OCI-LY7 (cell line): ENCODE data around the gene CCDC3. TPM values are rescaled to one million over a fixed set of nuclear protein-coding genes. Genes with fewer than 3 reads are reported as not detected.

ENCODE experiments used
- BruUV-seq: library from RNA; stranded (reverse); fragments of 400-500 nt; replicated peaks from 2 replicates; lab custom pipeline; 2021; lab: Mats Ljungman, UMichigan
- CTCF ChIA-PET: fragments of 300-600 bp; sonication (Branson Sonifier 250); formaldehyde crosslinking; loops from one replicate; lab custom pipeline; 2022; ENCODE audit warnings: antibody characterized with exemption; ENCODE audit not compliant: unreplicated experiment; lab: Charles Lee
- POLR2A ChIA-PET: fragments of 300-600 bp; sonication (Branson Sonifier 250); formaldehyde crosslinking; loops from one replicate; lab custom pipeline; 2022; ENCODE audit warnings: antibody characterized with exemption; lab: Charles Lee
- DNase-seq: peaks from one replicate; pipeline ENCODE4 v3.0.0-alpha.2; 2015; ENCODE audit warnings: low spot score
- H2AFZ ChIP-seq: fragments of 200-600 bp; sonication (generic), shearing (Covaris generic); 2 replicates; pipeline ENCODE4 v1.6.1; 2014; ENCODE audit warnings: mild to moderate bottlenecking, antibody characterized with exemption, low read length, moderate library complexity
- H3K27ac ChIP-seq: fragments of 200-600 bp; sonication (generic); 2 replicates; pipeline ENCODE4 v1.5.1; 2014; ENCODE audit warnings: mixed run types, low read depth, mild to moderate bottlenecking, moderate library complexity, low read length, inconsistent platforms; ENCODE audit not compliant: poor library complexity, severe bottlenecking
- H3K36me3 ChIP-seq: fragments of 200-600 bp; sonication (generic); 2 replicates; pipeline ENCODE4 v1.6.1; 2014; ENCODE audit warnings: mild to moderate bottlenecking, antibody characterized with exemption, low read length, moderate library complexity, mixed read lengths; ENCODE audit not compliant: insufficient read depth
- H3K4me1 ChIP-seq: fragments of 200-600 bp; sonication (generic); 2 replicates; pipeline ENCODE4 v1.5.1; 2014; ENCODE audit warnings: mild to moderate bottlenecking, low read length; ENCODE audit not compliant: insufficient read depth, poor library complexity, severe bottlenecking
- H3K4me2 ChIP-seq: fragments of 200-600 bp; sonication (generic); 2 replicates; pipeline ENCODE4 v1.6.1; 2014; ENCODE audit warnings: mild to moderate bottlenecking, low read length
- H3K4me3 ChIP-seq: fragments of 200-600 bp; sonication (generic); 2 replicates; pipeline ENCODE4 v1.5.1; 2014; ENCODE audit warnings: mild to moderate bottlenecking, low read depth, low read length; ENCODE audit not compliant: poor library complexity, severe bottlenecking
- H3K79me2 ChIP-seq: fragments of 200-600 bp; sonication (generic); 2 replicates; pipeline ENCODE4 v1.6.1; 2016; ENCODE audit warnings: low read depth, mild to moderate bottlenecking, low read length, moderate library complexity, mixed read lengths; ENCODE audit not compliant: insufficient read depth
- H3K9me2 ChIP-seq: fragments of 200-600 bp; sonication (generic); 2 replicates; pipeline ENCODE4 v1.6.1; 2016; ENCODE audit warnings: mild to moderate bottlenecking, low read length, mixed read lengths; ENCODE audit not compliant: insufficient read depth
- H3K9me3 ChIP-seq: fragments of 200-600 bp; sonication (generic); 2 replicates; pipeline ENCODE4 v1.6.1; 2014; ENCODE audit warnings: mild to moderate bottlenecking, mixed run types, low read length, mixed read lengths
- H4K20me1 ChIP-seq: fragments of 200-600 bp; sonication (generic); 2 replicates; pipeline ENCODE4 v1.6.1; 2014; ENCODE audit warnings: mild to moderate bottlenecking, antibody characterized with exemption, low read length, moderate library complexity, mixed read lengths; ENCODE audit not compliant: insufficient read depth
- EZH2phosphoT487 ChIP-seq: fragments of 200-600 bp; sonication (generic); IDR thresholded peaks from 2 replicates; pipeline ENCODE4 v1.6.1; 2018; ENCODE audit warnings: low read depth, borderline replicate concordance, mild to moderate bottlenecking, mixed run types, antibody characterized with exemption, low read length, moderate library complexity, mixed read lengths
- intact Hi-C: fragments of 100-400 bp; cut with micrococcal nuclease; formaldehyde crosslinking; loops from one replicate; pipeline ENCODE4 v1.10.0; 2022; ENCODE audit not compliant: unreplicated experiment
- total RNA-seq, 2 experiments: library from RNA; depleted of rRNA in 1 of 2; stranded (reverse); fragments of >200 nt in 1 of 2; shearing (Covaris generic) in 1 of 2; gene quantifications; 2 replicates each; pipeline ENCODE4 v1.2.3, GENCODE V29; 2014 to 2022
- TF ChIP-seq, protein P1 (sequence below): fragments of 200-600 bp; sonication (generic); conservative IDR thresholded peaks from 2 replicates; pipeline ENCODE4 v1.5.1; 2014; ENCODE audit warnings: mild to moderate bottlenecking, antibody characterized with exemption, low read length, moderate library complexity, mixed read lengths

The CCDC3 gene
- total RNA-seq, 2 experiments from 2014 or later, result not detected

DNA sequence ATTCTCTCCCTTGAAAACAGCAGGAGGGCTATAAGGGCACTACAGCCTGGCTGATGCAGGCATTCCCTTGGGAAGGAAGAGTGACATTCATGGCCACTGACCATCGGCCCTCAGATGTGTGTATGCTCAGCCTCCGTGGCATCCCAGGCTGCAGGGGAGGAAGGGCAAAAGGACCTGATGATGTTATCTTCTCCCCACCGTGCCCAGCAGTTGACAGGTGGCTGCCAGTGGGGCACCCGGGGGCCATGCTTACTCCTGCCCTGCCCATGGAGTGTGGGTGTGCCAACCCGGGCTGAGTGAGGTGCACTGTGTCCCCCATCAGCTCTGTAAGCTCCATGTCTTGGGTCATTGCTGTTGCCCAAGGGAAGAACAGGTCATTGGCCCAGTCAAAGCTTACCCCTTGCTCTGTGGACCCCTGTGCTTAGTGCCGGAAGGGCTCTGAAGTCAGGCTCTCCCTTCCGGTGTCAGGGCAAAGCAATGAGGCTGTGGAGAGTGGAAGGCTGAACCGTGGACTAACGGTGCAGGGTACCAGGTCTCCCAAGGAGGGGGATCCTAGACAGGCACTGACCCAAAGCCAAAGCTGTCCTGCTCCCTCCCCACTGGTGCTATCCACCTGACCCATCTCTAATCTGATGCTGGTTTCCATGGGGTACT lies 92.2 kb downstream of the CCDC3 start:
- no peaks in the 10 kb centered on the region for H4K20me1 ChIP-seq
- intact Hi-C loops, result loop anchor here (10.0 kb wide), 1 partner anchor 645 kb away; no protein-coding TSS in a partner anchor
- H3K4me1 ChIP-seq, result no peaks in the 10 kb centered on the region
- POLR2A ChIA-PET, result no interaction called here
- no peak overlapping the region for H2AFZ ChIP-seq
- no peak overlapping the region for H3K4me2 ChIP-seq
- H3K36me3 ChIP-seq, result no peaks in the 10 kb centered on the region
- TF ChIP-seq EZH2phosphoT487, result no peak
- TF ChIP-seq, protein P1, sequence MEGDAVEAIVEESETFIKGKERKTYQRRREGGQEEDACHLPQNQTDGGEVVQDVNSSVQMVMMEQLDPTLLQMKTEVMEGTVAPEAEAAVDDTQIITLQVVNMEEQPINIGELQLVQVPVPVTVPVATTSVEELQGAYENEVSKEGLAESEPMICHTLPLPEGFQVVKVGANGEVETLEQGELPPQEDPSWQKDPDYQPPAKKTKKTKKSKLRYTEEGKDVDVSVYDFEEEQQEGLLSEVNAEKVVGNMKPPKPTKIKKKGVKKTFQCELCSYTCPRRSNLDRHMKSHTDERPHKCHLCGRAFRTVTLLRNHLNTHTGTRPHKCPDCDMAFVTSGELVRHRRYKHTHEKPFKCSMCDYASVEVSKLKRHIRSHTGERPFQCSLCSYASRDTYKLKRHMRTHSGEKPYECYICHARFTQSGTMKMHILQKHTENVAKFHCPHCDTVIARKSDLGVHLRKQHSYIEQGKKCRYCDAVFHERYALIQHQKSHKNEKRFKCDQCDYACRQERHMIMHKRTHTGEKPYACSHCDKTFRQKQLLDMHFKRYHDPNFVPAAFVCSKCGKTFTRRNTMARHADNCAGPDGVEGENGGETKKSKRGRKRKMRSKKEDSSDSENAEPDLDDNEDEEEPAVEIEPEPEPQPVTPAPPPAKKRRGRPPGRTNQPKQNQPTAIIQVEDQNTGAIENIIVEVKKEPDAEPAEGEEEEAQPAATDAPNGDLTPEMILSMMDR, result no peak
- no peaks in the 10 kb centered on the region for H3K79me2 ChIP-seq
- BruUV-seq, result no TSS peak
- DNase-seq, result no peak
- H3K9me2 ChIP-seq, result no peaks in the 10 kb centered on the region
- H3K4me3 ChIP-seq, result no peak overlapping the region
- CTCF ChIA-PET, result no interaction called here
- H3K9me3 ChIP-seq, result 0 out of 2 replicates have a peak, but pooled peaks cover 7% of the 10 kb centered on the region
- no peak overlapping the region for H3K27ac ChIP-seq

DNA sequence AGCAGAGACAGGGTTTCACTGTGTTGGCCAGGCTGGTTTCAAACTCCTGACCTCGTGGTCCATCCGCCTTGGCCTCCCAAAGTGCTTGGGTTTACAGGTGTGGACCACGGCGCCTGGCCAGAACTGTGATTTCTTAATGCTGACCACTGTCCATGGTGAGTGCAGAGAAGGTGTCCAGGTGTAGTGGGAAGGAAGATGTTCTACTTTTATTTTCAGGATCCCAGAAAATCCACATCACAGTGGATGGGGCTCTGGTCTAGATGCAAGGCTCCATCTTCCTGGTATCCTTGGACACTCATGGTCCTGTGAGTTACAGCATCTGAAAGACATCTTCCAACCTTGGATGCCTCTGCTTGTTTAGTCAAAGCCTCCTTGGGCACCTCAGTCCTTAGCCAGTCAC lies 92.7 kb downstream of the CCDC3 start:
- TF ChIP-seq, protein P1, result no peak
- no peak for TF ChIP-seq EZH2phosphoT487
- Histone ChIP-seq H4K20me1 (no peaks in the 10 kb centered on the region), H3K36me3 (no peaks in the 10 kb centered on the region), H3K27ac (no peak overlapping the region), H3K79me2 (no peaks in the 10 kb centered on the region), H3K4me1 (no peaks in the 10 kb centered on the region), H3K9me3 (0 out of 2 replicates have a peak, but pooled peaks cover 7% of the 10 kb centered on the region), H3K9me2 (no peaks in the 10 kb centered on the region), H3K4me3 (no peak overlapping the region), H2AFZ (no peak overlapping the region), H3K4me2 (no peak overlapping the region)
- ChIA-PET CTCF (no interaction called here), POLR2A (no interaction called here)
- no TSS peak for BruUV-seq
- intact Hi-C loops, result loop anchor here (10.0 kb wide), 1 partner anchor 644 kb away; no protein-coding TSS in a partner anchor
- DNase-seq, result no peak

DNA sequence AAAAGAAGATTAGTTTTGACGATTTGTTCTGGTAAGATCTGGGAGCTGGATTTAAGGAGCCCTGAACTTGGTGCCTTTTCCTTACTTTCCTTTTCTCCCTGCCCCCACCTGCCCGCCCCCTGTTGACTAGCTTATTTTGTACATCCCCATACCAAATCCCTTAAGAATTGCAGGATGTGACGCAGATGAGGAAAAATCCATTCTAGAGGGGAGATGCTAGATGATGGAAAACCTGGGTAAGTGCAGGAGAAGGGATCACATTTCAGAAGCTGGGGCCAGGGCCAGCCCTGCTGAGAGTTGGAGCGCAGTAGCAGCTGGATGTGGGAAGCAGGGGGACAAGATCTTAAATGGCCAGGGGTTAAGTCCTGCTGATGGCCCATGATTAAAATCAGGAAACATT lies 93.9 kb downstream of the CCDC3 start:
- CTCF ChIA-PET, result interaction anchor here (0.5 kb wide), 1 partner anchor 190 kb away, joined by 3 read pairs; no protein-coding TSS in a partner anchor
- Histone ChIP-seq H4K20me1 (no peaks in the 10 kb centered on the region), H3K9me3 (0 out of 2 replicates have a peak, but pooled peaks cover 7% of the 10 kb centered on the region), H3K4me1 (no peaks in the 10 kb centered on the region), H3K27ac (no peak overlapping the region), H3K79me2 (no peaks in the 10 kb centered on the region), H2AFZ (no peak overlapping the region), H3K4me3 (no peak overlapping the region), H3K4me2 (no peak overlapping the region), H3K36me3 (no peaks in the 10 kb centered on the region), H3K9me2 (no peaks in the 10 kb centered on the region)
- POLR2A ChIA-PET, result interaction anchor here (0.9 kb wide), 1 partner anchor 797 kb away, joined by 3 read pairs; no protein-coding TSS in a partner anchor
- no peak for TF ChIP-seq EZH2phosphoT487
- TF ChIP-seq, protein P1, result no peak
- intact Hi-C loops, result loop anchor here (10.0 kb wide), 1 partner anchor 643 kb away; no protein-coding TSS in a partner anchor
- DNase-seq, result no peak
- BruUV-seq, result no TSS peak
